GM21390 (cell line): ENCODE data around the gene FNDC3B.
"Not testable (repeated sequence)": the region's sequence is repeated elsewhere in the genome, so short reads cannot be mapped to it uniquely, and the experiment has no call there.

Source experiments
- ATAC-seq: cut with Tn5 transposase; IDR thresholded peaks from one replicate; pipeline ENCODE4 v1.9.1; 2021; ENCODE audit not compliant: unreplicated experiment

FNDC3B gene

DNA sequence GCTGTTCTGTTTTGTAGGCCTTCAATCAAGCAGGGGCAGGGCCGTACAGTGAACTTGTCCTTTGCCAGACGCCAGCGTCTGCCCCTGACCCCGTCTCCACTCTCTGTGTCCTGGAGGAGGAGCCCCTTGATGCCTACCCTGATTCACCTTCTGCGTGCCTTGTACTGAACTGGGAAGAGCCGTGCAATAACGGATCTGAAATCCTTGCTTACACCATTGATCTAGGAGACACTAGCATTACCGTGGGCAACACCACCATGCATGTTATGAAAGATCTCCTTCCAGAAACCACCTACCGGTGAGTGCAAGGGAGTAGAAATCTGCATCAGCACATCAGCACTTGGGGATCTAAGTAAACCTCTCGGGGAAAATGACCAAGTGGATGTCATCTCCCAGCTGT, 313.4 kb downstream of the FNDC3B start:
- ATAC-seq, result no peak

DNA sequence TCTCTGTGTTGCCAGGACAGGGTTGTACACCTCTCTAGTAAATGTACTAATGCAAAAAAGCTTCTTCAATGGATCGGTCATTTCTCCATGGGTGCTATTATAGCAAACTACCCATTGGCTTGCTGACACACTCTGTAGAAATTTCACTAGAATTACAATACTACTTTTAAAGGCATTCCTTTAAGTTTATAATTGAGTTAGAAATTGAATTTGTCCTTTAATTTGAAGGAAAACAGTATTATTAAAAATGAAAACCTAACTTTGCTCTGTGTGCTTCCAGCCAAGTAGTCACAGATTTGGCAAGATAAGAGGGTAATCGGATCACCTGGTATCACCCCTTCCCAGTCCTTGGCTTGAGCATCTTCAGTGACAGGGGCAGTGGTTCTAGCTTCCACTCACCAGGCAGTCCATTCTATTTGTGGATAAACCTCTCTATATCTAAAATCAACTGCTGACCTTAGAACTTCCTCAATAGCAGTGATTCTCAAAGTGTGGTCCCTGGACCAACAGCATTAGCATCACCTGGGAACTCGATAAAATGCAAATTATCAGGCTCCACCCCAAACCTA, 315.6 kb downstream of the FNDC3B start:
- no peak for ATAC-seq

DNA sequence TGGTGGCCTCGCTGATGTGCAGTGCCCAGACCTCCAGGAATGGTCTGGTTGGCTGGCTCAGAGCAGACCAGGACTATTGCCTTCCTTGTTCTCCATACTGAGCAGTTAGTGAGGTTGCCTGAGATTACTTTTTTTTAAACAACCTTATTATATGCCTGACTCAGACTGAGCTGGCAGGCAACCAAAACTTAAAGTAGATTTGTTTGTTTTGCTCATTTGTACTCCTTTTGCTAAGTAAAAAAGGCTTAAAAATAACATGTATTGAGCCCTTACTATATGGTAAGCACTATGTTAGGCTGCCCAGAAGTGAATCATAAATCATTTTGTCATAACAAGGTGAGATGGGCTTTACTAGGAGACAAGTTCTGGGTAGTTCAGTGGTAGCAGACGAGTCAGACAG, 316.5 kb downstream of the FNDC3B start:
- no peak for ATAC-seq

DNA sequence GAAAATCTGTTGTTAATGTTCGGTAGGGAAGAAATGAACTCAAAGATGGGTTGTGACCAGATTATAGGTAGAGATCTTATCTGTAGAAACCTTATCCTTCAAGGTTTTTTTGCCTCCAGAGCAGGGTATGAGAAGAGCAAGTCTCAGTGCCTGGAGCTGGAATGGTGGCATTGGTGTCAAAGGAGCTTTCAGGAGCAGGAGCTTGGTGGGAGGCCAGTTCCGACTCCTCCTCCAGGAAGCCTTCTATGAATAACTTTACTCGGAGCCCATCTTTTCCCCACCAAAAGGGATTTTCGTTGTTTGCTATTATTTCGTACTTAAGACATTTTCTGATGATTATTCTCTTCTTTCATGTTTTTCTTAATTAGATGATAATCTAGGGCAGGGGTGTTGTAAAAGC, 317.0 kb downstream of the FNDC3B start:
- ATAC-seq, result no peak

DNA sequence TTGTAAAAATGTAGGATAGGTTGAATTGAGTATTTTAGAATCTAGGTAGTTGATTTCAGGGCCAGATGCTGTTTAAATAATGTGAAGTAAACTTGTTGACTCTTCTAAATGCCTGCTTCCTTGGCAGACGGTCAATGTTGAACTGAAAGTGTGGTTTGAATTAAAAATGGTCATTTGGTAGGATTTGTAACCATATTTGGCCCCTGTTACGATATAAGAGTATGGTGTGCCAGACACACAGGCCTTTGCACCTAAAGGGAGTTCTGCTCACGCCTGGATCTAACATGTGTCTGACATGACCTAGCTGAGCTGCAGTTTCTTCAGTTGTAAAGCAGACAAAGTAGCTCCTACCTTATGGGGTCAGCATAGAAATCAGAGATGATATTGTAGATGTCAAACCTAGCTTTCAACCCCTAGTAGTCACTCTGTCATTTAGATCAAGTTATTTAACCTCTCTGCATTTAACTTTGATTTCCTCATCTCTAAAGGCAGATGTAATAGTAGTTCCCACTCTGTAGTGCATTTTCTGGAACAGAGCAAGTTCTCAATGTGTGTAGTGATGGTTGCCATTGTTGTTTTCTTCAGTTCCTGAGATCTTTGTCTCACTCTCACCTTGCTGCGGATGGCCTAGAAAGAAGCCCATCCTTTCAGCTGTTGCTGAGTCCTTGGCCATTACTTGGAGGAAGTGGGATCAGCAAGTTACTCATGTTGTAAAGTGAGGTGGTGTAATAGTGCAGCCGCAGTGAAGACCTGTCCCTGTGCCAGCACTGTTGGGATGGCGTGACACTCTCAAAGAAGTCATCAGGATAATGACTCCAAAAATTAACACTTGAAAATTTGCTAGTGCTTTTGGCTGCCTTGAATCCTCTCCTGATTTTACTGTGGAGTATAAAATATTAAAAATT, 318.7 kb downstream of the FNDC3B start:
- ATAC-seq, result no peak

DNA sequence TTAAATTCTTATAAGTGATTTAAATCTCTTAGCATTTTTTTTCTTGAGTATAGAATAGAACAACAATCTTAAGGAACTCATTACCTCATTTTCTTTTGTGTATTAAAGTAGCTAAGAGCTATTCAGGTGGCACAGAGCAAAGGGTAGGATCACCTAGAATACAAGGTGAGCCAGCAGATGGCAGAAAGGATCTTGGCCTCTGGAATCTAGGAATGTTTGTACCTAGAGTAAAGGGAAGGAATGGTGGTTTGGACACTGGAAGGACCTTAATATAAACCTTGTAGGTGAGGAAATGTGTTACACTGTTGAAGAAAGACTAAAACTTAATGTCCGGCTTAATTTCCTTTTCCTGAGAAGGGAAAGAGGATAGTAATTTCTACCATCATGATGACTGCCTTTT, 319.9 kb downstream of the FNDC3B start:
- no peak for ATAC-seq

DNA sequence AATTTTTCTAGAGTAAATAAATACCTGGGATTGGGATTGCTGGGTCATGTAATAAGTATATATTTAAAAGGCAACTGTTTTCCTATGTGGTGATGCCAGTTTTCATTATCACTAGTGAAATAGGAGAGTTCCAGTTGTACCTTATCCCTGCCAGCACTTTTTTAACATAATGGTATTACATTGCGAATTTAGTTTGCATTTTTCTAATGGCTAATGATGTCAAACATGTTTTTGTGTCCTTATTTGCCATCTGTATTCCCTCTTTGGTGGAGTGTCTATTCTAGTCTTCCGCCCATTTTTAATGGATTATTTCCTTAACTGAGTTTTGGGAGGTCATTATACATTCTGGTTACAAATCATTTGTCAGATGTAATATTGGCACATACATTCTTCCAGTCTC, 320.6 kb downstream of the FNDC3B start:
- ATAC-seq, result no peak

DNA sequence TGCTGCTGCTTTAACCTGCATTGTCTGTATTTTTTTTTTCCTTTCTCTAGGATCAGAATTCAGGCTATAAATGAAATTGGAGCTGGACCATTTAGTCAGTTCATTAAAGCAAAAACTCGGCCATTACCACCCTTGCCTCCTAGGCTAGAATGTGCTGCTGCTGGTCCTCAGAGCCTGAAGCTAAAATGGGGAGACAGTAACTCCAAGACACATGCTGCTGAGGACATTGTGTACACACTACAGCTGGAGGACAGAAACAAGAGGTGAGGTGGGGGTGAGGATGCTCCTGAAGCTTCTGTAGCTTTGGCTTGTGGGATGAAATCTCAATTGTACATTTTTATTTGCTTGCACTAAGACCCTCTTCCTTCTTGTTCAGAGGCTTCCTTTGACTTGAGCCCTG, 323.2 kb downstream of the FNDC3B start:
- no peak for ATAC-seq

DNA sequence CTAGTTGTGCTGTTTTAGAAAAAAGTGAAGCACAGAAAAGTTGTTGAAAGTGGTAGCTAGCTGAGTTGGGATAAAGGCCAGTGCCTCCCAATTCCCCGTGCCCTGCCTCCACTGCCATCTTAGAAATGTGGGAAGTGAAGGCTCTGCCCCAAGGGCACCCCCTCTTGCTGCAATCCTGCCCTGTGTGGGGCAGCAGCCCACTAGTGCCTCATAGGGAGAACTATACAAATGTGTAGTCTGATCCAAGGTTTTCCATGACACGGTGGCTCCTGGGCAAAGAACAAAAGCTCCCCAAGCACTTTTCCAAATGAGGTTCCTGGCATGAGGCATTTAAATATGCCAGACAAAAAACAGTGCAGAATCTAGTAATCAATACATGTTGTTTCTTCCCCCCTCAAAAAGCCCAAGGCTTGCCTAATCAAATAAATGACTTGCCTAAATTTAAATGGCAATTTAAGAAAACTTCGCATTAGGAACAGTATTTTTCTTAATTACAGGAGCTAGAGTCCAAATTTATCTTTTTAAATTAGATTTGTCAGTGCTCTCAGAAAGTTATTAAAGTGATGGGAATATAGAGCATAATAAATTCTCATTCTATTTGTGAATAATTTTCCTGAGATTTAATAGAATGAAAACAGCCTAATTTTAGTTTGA, 325.1 kb downstream of the FNDC3B start:
- ATAC-seq, result no peak

DNA sequence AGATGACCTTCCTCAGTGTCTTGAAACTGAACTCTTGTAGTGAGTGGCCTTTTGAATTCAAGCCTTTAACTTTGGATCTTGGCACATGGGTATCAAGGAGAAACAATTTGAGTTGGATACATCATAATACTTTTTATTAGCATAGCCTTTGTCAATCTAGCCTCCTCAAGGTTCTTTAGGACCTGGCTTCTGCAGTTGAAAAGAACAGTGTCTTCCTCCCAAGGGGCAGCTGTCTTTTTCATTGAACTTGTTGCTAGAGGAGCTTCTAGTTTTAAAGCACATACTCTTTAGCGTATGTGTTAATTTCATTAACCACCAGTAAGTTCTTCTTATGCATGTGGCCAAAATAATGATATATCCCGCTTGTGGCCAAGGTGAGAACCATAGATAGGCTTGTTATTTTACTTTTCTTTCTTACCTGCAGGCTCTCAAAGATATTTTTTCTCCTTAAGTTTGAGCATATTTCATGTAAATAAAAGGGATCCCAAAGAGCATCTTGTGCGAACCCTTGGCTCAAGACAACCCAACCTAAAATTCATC, 325.7 kb downstream of the FNDC3B start:
- no peak for ATAC-seq

DNA sequence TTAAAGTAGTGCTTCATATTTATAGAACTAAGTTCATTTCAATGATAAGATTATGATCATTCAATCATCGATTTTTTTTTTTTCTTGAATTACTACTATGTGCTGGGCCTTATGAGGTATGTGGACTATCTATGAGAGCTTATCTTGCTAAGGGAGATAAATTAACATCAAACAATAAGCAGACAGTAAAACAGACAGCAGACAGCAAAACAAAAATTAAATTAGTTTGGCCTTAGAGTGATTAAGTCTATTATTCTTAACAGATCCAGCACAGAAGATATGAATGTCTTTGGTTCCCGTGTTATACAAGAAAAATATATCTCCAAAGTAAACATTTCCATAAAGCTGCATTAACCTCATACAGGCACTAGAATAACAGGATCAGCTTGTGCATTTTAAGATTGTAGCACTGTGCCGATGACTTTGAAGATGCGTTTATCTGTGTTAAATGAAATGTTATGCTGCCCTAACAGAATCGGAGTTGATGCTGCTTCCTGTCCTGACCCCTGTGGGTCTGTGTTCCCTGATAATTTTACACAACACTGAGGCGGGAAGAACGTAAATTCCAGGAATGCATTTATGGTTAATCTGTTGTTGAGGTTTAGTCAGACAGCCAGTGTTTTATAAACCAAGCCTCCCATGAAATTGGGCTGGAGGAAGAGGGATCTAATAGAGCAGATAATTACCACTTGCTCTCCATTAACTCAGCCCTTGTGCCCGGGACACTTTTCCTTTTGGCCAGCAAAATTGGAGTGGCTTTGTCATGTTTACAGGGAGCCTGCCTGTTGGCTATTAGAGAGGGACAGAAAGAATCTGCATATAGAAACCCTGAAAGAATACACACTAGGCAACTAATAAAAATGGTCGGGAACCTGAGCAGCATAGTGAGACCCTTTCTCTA, 328.1 kb downstream of the FNDC3B start:
- ATAC-seq, result no peak

DNA sequence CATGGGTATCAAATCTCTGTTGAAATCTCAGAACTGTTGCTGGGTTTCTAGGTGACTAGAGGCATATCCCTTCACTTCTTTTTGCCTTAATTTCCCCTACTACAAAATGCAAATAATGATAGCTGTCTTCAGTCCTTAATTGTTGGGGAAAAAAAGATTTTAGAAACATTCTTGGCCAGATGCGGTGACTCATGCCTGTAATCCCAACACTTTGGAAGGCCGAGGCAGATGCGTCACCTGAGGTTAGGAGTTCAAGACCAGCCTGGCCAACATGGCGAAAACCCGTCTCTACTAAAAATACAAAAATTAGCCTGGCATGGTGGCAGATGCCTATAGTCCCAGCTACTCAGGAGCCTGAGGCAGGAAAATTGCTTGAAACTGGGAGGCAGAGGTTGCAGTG, 329.2 kb downstream of the FNDC3B start:
- not testable (repeated sequence) for ATAC-seq

DNA sequence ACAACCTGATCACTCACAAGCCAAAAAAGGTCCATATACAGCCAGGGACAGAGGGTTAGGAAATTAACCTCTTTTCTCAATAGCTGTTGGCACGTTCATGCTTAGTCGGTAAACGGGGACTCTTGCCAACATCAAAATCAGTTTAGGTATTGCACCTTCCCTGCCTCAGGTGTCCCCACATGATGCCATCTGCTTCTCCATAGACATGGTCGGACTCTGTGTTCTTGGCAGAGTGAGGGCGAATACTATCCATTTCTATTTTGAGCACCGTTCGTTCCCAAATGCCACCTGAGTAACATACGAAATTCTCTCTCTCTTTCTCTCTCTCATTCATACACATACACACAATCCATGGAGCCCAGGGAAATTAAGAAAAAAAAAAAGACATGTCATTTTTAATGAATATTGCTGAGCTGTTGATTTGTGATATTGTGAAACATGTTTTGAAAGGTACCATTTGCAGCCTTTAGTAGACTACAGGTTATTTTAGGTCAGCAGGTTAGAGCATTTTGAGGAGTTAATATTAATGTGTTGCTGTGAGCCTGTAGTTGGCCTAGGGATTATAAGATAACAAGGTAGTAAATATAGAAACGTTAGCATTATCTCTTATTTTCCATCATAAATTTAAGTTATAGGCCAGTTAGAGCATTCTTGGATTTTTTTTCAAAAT, 330.3 kb downstream of the FNDC3B start:
- no peak for ATAC-seq

DNA sequence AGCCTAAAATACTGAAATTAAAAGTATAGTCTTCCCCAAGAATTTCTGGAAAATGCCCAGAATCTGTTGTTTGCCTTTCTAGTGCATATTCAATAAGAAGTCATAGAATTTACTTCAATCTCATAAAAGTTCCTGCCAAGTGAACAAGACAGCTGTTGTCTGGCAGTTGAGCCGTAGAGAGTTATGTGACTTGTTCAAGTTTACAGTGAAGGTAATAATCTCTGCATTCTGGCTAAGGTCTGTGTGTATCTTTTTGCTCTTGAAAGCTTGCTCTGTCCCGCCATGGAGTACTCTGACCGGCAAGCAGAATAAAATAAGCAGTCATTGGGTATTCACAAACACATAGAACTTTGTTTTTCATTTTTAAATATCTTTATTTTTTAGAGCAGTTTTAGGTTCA, 331.0 kb downstream of the FNDC3B start:
- no peak for ATAC-seq

DNA sequence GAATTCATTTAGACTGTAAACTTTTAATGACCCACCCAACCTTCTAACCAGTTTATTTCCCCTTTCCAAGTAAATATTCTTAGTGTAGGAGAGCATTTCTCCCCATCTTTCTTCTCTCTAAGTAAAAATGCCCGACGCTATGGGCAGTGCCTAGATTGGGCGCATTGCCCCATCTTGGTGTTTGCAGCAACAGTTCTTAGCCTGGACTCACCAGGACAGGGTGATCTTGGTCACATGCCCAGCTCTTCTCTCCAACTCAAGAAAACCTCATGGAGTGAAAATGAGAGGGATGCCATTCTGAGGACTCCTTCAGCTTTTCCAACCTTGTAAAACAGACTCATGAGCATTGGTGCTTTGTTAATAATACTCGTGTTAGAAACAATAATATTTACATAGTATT, 332.2 kb downstream of the FNDC3B start:
- no peak for ATAC-seq

DNA sequence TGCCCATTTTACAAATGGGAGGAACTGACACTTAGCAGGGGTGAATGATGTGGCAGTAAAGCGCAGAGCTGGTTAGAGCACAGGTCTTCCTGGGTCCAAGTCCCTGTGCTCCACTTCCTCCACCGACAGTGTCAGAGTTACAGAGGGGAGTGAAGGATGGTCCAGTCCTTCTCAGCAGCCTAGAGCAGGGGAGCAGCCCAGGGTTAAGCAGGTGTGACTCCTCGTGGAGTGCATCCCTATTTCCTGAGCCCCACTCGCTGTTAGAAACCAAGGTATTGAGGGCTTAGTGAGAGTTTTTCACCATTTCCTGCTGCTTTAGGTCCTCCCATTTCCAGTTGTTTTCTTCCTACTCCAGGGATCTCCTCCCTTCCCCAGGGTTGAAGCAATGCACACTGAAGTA, 333.5 kb downstream of the FNDC3B start:
- ATAC-seq, result no peak

DNA sequence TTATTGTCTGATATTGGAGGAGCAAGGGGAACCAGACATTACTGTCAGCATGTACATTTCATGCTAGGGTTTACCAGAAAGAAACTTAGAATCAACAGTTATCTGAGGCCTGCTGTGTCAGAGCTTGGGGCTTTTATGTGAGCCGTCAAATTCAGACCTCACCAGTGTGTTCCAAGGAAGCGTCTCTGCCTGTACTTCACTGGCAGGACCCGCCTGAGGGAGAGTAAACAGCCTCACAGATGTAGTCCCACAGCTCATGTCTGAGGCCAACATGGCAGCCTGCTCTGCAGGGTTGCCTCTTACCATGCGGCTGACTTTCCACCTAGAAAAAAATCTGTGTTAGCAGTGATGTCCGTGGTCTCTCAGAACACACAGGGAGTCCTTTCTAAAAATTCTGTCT, 334.5 kb downstream of the FNDC3B start:
- ATAC-seq, result no peak

DNA sequence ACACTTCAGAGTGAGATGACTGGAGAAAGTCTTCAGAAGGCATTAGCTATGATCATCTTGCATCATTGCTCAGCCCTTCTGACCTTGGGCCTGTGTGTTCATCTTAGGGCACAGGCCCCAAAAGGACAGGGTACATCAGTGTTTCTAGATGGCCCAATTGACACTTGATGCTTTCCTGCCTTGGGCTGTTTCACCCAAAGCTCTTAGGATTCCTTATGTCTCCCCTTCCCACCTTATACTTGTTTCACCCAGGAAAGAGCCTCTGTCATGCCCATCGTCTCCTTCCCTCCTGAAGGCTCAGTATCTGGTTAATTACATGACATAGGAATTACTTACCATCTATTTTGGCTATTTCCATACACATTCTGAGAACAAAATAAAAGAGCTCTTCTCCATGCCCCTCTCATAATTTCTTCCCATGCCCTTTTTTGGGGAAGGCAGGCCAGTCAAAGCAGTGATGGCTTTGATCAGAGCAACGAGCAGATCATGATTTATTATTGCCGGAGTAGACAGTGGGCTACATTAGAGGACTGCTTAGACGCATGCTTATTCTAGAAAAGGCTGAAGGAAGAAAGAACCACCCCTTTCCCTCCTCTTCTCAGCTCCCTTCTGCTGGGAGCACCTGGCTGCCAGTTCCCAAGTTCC, 335.9 kb downstream of the FNDC3B start:
- ATAC-seq, result no peak

DNA sequence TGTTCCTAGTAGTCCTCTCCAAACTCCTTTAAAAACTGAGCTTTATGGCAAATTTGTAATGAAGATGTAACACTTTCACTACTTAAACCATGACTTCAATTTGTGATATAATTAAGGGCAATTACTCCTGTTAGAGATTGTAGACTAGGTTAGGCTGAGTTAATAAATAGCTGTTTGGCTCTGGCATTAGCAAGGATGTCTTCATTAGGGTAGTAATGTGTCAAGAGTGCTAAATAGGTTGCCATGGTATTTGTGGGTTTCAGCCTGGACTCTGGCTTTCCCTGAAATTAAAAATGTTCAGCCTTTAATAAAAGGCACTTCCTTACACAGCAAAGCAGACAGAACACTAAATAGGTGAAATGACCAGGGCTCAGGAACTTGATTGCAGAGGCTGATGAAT, 337.0 kb downstream of the FNDC3B start:
- ATAC-seq, result no peak

DNA sequence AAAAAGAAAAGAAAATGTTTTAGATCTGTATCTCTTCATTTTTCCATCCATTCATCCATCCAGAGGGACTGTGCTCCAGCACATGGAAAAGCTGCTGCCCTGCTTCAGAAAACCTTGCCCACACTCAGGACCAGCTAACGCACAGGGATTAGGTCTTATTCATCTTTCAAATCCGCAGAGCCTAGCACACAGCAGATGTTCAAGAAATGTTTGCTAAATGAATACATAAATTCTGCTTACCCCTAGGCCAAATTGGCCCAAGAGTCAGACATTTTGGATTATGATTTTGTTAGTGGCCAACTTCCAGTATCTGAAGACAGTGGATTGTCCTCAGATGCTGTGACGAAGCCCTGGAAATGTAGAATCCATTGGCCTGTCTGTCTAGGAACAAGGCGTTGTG, 337.5 kb downstream of the FNDC3B start:
- ATAC-seq, result no peak
